ENCODE results near the gene CAPN12.
"Not testable (repeated sequence)": the region's sequence is repeated elsewhere in the genome, so short reads cannot be mapped to it uniquely, and the experiment has no call there.

Gene CAPN12, protein sequence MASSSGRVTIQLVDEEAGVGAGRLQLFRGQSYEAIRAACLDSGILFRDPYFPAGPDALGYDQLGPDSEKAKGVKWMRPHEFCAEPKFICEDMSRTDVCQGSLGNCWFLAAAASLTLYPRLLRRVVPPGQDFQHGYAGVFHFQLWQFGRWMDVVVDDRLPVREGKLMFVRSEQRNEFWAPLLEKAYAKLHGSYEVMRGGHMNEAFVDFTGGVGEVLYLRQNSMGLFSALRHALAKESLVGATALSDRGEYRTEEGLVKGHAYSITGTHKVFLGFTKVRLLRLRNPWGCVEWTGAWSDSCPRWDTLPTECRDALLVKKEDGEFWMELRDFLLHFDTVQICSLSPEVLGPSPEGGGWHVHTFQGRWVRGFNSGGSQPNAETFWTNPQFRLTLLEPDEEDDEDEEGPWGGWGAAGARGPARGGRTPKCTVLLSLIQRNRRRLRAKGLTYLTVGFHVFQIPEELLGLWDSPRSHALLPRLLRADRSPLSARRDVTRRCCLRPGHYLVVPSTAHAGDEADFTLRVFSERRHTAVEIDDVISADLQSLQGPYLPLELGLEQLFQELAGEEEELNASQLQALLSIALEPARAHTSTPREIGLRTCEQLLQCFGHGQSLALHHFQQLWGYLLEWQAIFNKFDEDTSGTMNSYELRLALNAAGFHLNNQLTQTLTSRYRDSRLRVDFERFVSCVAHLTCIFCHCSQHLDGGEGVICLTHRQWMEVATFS

DNA sequence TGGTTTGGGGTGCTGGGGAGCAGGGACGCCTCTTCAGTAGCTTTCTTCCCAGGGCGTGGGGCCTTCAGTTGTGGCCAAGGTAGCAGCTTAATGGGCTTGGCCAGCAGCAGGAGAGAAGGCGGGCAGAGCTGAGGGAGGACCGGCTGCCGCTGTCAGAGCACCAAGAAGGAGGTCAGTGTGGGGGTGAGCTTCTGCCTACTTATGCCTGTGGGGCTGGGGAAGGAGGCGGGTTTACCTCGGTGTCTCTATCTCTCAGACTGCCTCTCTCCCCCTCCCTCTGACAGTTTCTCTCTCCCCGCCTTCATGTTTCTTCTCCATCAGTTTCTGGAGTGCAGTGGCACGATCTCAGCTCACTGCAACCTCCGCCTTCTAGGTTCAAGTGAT lies at the start of gene CAPN12:
Gene CAPN12, minus strand, starts transcription at position 177 of the 384 bp plus-strand sequence. CDS start 309 bp downstream, outside the sequence.
- no peak for DNase-seq (ENCODE audit: low read depth)

DNA sequence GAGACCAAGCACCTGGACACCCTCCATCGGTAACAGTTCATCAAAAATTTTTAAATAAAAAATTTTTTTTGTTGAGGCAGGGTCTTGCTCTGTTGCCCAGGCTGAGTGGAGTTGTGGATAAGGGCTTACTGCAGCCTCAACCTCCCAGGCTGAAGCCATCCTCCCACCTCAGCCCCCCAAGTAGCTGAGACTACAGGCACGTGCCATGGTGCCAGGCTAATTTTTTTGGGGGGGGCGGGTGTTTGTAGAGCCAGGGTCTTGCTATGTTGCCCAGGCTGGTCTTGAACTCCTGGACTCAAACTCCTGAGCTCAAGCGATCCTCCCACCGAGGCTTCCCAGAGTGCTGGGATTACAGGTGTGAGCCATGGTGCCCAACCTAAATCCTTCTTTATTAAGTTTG lies 49.4 kb upstream of the CAPN12 start:
- no peak for DNase-seq (ENCODE audit: low read depth)

DNA sequence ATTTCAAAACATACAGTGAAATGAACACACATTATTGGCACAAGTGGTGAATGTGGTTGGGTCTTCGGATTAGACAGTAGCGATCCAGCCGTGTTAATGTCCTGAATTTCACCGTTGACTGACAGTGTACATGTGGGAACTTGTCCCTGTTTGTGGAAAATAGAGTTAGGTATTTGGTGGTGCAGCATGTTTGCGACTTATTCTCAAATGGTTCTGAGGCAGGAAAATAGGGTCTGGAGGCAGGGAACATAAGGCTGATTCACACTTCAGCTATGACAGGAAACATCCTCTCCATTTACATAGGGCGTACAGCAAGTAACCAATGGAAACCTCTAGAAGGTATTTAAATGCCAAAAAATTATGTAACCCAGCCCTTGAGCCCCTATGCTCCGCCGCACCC lies 48.9 kb upstream of the CAPN12 start:
- no peak for DNase-seq (ENCODE audit: low read depth)

DNA sequence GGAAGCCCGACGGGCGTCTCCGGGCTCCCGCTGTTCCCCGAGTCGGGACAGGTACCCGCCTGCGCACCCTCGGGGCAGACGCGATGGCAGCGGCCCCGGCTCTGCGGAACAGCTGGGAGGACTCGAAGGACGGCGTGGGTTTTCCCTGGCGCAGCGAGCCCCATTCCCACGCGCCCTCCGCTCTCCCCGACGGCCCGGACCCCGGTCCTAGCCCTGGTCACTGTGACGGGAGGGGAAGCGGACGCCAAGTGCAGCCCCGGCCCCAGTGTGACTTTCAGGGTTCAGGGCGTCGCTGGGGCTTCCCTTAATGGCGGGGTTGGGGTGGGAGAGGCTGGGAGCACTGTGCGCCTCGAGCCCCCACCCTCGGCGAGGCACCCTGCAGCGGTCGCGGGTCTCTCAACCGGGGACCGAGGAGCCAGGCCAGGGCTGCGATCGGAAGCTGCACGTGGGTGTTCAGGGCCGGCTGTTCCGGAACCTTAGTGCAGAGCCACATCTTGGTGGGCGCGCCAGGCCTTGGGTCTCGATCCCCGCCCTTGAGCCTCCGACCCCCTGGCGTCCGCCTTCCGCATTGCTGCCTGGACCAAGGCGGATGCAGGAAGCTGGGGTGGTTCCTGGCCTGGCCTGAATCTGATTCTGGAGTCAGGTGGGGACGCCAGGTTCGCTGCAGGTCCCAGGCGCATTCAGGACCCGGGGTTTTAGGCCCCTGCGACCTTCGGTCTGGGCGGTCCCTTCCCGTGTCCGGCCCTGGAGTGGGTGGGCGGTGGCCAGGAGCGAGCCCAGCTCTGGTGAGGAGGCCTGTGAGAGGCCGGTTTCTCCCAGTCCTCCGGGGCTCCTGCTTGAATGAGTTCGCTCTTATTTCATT lies 48.2 kb upstream of the CAPN12 start:
- DNase-seq (ENCODE audit: low read depth), result no peak

DNA sequence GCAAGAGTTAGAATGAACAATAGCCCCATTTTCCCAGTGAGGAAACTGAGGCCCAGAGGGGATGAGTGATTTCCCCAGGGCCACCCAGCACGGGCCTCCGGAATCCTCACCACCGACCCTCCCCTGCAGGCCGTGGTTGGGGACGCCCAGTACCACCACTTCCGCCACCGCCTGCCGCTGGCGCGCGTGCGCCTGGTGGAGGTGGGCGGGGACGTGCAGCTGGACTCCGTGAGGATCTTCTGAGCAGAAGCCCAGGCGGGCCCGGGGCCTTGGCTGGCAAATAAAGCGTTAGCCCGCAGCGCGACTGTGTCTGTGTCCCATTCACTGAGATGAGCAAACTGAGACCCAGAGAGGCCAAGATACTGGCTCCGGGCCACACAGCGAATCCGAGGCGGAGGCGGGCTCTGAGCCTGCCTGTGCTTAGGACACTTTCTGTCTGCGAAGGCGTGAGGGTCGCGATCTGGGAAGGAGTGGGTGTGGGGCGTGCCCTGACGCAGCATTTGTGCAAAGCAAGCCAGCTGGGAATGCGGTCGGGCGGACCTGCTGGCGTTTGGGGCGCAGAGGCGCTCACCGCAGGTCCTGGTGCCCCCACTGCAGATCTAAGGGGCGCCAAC lies 47.3 kb upstream of the CAPN12 start:
- DNase-seq (ENCODE audit: low read depth), result not testable (repeated sequence)

DNA sequence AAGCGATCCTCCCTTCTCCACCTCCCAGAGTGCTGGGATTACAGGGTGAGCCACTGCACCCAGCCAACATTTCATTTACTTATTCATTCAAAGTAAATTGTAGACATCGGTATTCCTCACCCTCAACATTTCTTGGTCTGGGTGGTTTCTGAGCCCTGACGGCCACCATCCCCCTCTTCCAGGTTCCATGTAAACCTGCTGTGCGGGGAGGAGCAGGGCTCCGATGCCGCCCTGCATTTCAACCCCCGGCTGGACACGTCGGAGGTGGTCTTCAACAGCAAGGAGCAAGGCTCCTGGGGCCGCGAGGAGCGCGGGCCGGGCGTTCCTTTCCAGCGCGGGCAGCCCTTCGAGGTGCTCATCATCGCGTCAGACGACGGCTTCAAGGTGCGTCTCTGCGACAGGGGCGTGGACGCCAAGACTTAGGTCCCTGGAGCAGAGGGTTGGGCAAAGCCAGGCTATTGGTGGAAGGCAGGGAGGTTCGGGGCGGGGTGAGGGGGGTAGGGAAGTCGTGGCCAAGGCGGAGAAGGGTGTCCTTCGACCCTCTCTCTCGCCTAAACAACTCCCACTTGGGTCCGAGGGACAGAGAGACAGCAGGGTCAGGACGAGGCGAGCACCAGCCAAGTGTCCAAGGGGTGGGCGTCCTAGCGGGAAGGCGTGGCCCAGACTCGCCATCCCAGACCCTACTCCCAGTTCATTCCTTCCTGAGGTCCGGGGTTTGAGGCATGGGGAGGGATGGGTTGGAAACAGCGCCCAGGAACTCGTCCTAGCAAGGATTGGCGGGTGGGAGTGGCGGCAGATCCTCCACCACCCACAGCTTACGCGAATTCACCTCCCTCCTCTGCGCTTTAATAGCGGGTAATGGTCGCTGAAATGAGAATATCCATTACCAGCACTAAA lies 46.5 kb upstream of the CAPN12 start:
- not testable (repeated sequence) for DNase-seq (ENCODE audit: low read depth)

DNA sequence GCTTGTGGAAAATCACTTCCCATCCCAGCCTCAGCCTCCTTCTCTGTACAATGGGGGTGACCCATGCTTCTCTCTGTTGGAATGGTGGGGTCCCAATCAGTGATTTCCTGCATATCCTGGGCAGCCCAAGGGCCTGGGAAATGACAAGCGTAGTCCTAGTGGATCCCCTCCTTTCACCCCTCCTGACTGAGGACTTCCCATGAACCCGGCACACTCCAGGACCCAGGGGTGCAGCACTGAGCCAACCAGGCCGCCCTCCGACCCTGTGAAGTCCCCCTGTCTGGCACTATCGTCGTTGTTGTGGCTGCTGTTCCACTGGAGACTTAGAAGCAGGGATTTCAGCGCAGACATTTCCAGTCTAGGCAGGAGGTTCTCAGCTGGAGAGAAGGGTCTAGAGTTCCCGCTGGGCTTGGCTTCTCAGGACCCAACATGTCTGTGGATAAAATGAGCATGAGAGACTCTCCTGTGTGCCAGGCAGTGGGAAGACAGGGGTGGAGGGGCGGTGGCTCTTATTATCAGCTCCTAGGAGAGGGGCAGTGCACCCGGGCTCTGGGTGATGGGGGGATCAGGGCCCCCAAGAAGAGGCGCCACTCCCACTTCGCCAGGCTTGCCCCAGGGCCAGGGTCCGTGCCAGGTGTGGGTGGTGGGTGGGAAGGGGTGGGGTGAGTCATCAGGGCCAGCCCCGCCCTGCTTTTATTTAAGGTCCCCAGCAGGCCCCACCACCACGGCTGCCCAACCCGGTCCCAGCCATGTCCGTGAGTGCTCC lies 44.4 kb upstream of the CAPN12 start, which contains the start of gene LGALS7B:
Gene LGALS7B, plus strand, starts transcription at position 723 of the 766 bp plus-strand sequence. Its CDS starts 27 bp downstream, at position 750.
- no peak for DNase-seq (ENCODE audit: low read depth)

DNA sequence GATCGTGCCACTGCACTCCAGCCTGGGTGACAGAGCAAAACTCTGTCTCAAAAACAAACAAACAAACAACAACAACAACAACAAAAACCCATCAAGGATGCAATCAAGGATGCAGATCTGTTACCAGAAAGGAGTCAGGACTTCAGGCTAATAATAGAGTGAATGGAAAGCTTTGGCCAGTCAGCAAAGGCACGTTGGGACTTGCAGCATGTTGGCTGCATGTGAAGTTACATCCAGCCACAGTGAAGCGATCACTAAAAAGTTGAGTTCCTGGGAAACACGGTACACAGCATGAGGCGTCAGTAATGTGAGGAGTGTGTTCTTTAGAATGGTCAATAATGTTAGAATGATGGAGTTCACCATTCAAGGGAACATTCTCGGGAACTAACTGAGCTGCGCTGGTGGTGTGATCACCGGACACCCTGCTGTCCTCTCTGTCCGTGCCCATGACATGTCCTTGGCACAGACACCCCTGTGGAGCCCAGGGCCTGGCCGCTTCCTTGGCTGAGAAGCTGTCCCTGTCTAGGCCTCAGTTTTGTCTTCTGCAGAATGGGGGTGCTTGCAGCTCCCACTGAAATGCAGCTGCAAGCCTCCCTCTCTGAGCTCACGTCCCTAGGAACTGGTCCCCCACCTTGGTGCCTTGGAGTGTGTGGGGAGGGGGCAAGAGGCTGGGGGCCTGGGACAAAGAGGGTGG lies 42.4 kb upstream of the CAPN12 start:
- no peak for DNase-seq (ENCODE audit: low read depth)

DNA sequence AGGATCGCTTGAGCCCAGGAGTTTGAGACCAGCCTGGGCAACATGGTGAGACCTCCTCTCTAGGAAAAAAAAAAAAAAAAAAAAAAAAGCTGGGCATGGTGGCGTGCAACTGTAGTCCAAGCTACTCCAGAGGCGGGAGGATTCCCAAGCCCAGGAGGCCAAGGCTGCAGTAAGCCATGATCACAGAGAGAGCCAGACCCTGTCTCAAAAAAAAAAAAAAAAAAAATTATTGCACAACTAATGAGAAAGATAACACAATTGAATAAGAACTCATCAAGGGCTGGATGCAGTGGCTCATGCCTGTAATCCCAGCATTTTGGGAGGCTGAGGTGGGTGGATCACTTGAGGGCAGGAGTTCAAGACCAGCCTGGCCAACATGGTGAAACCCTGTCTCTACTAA lies 41.8 kb upstream of the CAPN12 start:
- DNase-seq (ENCODE audit: low read depth), result not testable (repeated sequence)

DNA sequence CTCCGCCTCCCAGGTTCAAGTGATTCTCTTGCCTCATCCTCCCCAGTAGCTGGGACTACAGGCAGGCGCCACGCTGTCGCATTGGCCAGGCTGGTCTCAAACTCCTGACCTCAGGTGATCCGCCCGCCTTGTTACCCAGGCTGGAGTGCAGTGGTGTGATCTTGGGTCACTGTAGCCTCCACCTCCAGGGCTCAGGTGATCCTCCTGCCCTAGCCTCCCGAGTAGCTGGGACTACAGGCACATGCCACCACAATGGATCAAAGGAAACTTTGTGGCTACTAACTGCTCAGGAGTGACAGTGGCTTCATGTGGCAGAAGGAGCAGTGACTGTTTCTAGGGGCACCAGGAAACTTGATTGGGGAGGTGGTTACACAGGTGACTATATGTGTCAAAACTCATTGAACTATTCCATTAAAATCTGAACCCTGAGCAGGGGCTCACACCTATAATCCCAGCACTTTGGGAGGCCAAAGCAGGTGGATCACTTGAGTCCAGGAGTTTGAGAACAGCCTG lies 41.0 kb upstream of the CAPN12 start:
- DNase-seq (ENCODE audit: low read depth), result no peak

DNA sequence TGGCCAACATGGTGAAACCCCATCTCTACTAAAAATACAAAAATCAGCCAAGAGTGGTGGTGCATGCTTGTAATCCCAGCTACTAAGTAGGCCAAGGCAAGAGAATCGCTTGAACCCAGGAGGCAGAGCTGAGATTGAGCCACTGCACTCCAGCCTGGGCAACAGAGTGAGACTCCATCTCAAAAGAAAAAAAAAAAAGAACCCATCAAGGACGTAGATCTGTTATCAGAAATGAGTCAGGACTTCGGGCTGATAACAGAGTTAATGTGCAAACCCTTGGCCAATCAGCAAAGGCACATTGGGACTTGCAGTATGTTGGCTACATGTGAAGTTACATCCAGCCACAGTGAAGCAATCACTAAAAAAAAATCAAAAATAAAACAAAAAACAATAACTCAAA lies 40.0 kb upstream of the CAPN12 start:
- DNase-seq (ENCODE audit: low read depth), result no peak

DNA sequence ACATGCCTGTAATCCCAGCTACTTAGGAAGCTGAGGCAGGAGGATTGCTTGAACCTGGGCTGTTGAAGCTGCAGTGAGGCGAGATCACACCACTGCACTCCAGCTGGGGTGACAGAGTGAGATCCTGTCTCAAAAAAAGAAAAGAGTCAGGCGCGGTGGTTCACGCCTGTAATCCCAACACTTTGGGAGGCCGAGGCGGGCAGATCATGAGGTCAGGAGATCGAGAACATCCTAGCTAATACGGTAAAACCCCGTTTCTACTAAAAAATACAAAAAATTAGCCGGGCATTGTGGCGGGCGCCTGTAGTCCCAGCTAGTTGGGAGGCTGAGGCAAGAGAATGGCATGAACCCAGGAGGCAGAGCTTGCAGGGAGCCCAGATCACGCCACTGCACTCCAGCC lies 37.9 kb upstream of the CAPN12 start:
- DNase-seq (ENCODE audit: low read depth), result not testable (repeated sequence)

DNA sequence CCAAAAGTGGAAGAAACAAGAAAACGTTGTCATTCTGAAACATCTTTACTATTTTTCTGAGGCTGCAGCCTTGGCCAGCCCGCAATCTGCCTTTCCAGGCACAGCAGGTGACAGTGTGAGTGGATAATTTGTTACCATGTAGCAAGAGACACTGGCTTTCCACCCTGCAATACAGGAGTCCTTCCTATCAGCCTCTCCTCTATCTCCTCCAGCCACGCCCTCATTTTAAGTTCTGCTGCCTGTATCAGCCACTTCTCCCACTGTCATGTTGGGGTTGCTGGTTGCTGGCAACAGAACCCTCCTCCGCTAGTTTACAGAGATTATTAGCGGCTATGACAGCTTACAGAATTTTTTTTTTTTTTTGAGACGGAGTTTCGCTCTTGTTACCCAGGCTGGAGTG lies 36.8 kb upstream of the CAPN12 start:
- DNase-seq (ENCODE audit: low read depth), result no peak

DNA sequence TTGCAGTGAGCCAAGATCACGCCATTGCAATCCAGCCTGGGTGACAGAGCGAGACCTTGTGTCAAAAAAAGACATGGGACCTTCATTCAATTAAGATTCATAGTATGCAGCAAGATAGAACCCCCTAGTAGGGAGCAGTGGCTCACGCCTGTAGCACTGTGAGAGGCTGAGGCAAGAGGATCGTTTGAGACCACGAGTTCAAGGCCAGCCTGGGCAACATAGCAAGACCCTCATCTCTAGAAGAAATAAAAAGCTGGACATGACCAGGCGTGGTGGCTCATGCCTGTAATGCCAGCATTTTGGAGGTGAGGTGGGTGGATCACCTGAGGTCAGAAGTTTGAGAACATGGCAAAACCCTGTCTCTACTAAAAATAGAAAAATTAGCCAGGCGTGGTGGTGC lies 36.2 kb upstream of the CAPN12 start:
- no peak for DNase-seq (ENCODE audit: low read depth)

DNA sequence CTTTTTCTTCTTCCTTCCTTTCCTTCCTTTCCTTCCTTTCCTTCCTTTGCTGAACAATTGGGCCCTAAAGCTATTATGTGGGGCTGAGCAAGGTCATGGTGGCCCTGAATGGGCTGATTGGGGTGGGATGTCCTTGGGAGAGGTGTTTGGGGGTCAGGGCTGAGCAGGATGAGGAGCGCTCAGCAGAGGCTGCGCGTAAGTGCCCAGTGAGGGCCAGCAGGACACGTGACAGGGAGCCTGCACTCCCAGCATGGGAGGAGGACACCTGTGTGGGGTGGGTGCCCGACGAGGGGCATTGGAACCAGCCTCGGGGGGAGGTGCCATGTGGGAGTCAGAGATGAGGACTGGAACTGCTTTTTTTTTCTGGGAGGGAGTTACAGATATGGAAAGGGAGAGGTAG lies 34.5 kb upstream of the CAPN12 start:
- DNase-seq (ENCODE audit: low read depth), result no peak

DNA sequence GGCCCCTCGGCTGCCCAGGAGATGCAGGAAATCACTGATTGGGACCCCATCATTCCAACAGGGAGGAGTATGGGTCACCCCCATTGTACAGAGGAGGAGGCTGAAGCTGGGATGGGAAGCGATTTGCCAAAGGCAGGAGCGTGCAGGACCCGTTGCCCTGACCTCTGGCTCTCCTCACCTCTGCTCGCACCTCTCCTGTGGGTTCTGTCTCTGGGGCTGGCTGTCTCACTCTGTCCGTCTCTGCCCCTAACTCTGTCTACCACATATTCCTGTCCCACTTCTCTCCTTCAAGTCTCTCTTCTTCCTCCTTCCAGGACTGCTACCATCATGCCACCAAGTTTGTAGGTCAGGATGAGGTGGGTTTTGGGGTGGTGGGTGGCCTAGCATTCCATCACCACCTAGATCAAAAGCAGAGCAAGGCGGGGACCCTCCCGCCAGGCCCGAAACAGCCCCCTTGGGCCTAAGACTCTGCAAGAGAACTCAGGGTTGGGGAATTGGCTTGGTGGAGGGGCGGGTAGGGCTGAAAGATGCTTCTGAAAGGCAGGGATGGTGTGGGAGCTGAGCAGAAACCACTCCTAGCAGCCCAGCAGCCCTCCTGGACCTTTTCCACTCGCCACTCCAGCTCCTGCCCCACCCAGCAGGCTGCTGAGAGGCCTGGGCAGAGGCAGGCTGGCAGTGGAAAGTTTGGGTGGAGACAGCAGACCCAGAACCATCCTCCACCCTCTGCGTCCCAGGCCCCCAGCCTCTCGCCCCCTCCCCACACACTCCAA lies 30.1 kb upstream of the CAPN12 start:
- DNase-seq (ENCODE audit: low read depth), result no peak

DNA sequence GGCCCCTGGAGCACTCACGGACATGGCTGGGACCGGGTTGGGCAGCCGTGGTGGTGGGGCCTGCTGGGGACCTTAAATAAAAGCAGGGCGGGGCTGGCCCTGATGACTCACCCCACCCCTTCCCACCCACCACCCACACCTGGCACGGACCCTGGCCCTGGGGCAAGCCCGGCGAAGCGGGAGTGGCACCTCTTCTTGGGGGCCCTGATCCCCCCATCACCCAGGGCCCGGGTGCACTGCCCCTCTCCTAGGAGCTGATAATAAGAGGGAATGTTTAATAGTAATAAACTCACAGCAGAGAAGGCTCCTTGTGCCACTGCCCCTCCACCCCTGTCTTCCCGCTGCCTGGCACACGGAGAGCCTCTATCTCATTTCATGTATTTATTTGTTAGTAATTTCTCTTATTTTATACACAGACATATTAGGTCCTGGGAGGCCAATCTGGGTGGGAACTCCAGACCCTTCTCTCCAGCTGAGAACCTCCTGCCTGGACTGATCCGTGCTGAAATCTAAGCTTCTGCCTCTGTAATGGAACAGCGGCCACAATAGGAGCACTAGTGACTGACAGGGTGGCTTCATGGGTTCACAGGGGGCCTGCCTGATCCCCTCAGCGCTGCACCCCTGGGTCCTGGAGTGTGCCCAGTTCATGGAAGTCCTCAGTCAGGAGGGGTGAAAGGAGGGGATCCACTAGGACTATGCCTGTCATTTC lies 29.3 kb upstream of the CAPN12 start, which contains the start of gene LGALS7:
Gene LGALS7, minus strand, starts transcription at position 49 of the 709 bp plus-strand sequence. Its CDS starts 25 bp downstream, at position 24.
- no peak for DNase-seq (ENCODE audit: low read depth)

DNA sequence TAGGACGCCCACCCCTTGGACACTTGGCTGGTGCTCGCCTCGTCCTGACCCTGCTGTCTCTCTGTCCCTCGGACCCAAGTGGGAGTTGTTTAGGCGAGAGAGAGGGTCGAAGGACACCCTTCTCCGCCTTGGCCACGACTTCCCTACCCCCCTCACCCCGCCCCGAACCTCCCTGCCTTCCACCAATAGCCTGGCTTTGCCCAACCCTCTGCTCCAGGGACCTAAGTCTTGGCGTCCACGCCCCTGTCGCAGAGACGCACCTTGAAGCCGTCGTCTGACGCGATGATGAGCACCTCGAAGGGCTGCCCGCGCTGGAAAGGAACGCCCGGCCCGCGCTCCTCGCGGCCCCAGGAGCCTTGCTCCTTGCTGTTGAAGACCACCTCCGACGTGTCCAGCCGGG lies 27.3 kb upstream of the CAPN12 start:
- DNase-seq (ENCODE audit: low read depth), result not testable (repeated sequence)
